HG02938 (cell line): ENCODE data around the gene PAK2.
"Not testable (repeated sequence)": the region's sequence is repeated elsewhere in the genome, so short reads cannot be mapped to it uniquely, and the experiment has no call there.

Experiments used
- ATAC-seq: cut with Tn5 transposase; IDR thresholded peaks from one replicate; pipeline ENCODE4 v1.9.1; 2021; ENCODE audit warnings: mild to moderate bottlenecking, moderate library complexity; ENCODE audit not compliant: unreplicated experiment

PAK2 gene

GRCh38 chr3:196777836-196778235 is 38.2 kb downstream of the PAK2 start:
- no peak for ATAC-seq

- ATAC-seq, result no peak
Measured at GRCh38 chr3:196778755-196779154, 39.1 kb downstream of the PAK2 start.

GRCh38 chr3:196782511-196782910 is 42.9 kb downstream of the PAK2 start:
- ATAC-seq, result no peak

GRCh38 chr3:196788528-196788927 is 48.9 kb downstream of the PAK2 start:
- ATAC-seq, result no peak

GRCh38 chr3:196789885-196790359 is 50.3 kb downstream of the PAK2 start:
- no peak for ATAC-seq

- ATAC-seq, result no peak
Measured at GRCh38 chr3:196790636-196791035, 51.0 kb downstream of the PAK2 start.

- no peak for ATAC-seq
Measured at GRCh38 chr3:196792771-196793170, 53.1 kb downstream of the PAK2 start.

GRCh38 chr3:196793246-196793645 is 53.6 kb downstream of the PAK2 start:
- ATAC-seq, result no peak

- ATAC-seq, result no peak
Measured at GRCh38 chr3:196794467-196794866, 54.8 kb downstream of the PAK2 start.

GRCh38 chr3:196796317-196796716 is 56.7 kb downstream of the PAK2 start:
- no peak for ATAC-seq

GRCh38 chr3:196800742-196801434 is 61.2 kb downstream of the PAK2 start:
- no peak for ATAC-seq

- no peak for ATAC-seq
Measured at GRCh38 chr3:196803891-196804468, 64.3 kb downstream of the PAK2 start.

GRCh38 chr3:196804773-196805172 is 65.1 kb downstream of the PAK2 start:
- ATAC-seq, result no peak

- ATAC-seq, result no peak
Measured at GRCh38 chr3:196810963-196811581, 71.4 kb downstream of the PAK2 start.

GRCh38 chr3:196812853-196813252 is 73.2 kb downstream of the PAK2 start:
- no peak for ATAC-seq

- no peak for ATAC-seq
Measured at GRCh38 chr3:196813903-196814302, 74.2 kb downstream of the PAK2 start.

- ATAC-seq, result no peak
Measured at GRCh38 chr3:196821806-196822355, 82.2 kb downstream of the PAK2 start.

GRCh38 chr3:196829651-196830050 is 90.0 kb downstream of the PAK2 start:
- ATAC-seq, result not testable (repeated sequence)

GRCh38 chr3:196835086-196835485 is 95.4 kb downstream of the PAK2 start:
- ATAC-seq, result no peak

GRCh38 chr3:196836626-196837025 is 97.0 kb downstream of the PAK2 start:
- not testable (repeated sequence) for ATAC-seq

GRCh38 chr3:196837819-196838420 is 98.3 kb downstream of the PAK2 start:
- no peak for ATAC-seq
